Fibroblast of mammary gland (primary cell): ENCODE measurements around the gene PARD3B.

Source experiments
- DNase-seq: peaks from one replicate; pipeline ENCODE4 v3.0.0-alpha.2; 2010; ENCODE audit warnings: low read depth
- H3K4me3 ChIP-seq: 2 replicates; pipeline ENCODE4 v1.5.1; 2011; ENCODE audit warnings: low read depth, mild to moderate bottlenecking, low read length, moderate library complexity; ENCODE audit not compliant: control insufficient read depth
- TF ChIP-seq, protein P1 (sequence below): conservative IDR thresholded peaks from 2 replicates; pipeline ENCODE4 v1.5.1; 2011; ENCODE audit warnings: low read depth, low read length, inconsistent platforms; ENCODE audit not compliant: control insufficient read depth, insufficient read depth

The PARD3B gene

DNA sequence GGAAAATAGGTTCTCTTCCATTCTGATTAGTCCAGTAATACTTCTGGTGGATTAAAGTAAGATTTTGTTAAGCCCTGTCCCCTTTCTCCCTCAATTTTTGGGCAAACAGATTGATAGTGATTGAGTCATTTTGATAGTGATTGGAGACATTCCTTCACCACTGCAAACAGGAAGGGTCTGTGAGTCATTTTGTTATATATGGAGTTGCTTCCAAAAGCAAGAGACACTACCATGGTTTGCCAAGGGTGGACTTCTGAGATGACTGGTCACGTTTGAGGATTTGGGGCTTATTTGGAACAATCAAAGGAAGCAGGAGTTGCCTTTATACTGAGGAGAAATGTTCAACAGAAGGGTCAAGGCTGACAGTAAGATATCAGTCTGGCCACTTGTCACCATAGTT is 249.9 kb downstream of the PARD3B start:
- H3K4me3 ChIP-seq, result no peak overlapping the region
- TF ChIP-seq, protein P1, sequence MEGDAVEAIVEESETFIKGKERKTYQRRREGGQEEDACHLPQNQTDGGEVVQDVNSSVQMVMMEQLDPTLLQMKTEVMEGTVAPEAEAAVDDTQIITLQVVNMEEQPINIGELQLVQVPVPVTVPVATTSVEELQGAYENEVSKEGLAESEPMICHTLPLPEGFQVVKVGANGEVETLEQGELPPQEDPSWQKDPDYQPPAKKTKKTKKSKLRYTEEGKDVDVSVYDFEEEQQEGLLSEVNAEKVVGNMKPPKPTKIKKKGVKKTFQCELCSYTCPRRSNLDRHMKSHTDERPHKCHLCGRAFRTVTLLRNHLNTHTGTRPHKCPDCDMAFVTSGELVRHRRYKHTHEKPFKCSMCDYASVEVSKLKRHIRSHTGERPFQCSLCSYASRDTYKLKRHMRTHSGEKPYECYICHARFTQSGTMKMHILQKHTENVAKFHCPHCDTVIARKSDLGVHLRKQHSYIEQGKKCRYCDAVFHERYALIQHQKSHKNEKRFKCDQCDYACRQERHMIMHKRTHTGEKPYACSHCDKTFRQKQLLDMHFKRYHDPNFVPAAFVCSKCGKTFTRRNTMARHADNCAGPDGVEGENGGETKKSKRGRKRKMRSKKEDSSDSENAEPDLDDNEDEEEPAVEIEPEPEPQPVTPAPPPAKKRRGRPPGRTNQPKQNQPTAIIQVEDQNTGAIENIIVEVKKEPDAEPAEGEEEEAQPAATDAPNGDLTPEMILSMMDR, result no peak
- DNase-seq, result peak; percentile 45

DNA sequence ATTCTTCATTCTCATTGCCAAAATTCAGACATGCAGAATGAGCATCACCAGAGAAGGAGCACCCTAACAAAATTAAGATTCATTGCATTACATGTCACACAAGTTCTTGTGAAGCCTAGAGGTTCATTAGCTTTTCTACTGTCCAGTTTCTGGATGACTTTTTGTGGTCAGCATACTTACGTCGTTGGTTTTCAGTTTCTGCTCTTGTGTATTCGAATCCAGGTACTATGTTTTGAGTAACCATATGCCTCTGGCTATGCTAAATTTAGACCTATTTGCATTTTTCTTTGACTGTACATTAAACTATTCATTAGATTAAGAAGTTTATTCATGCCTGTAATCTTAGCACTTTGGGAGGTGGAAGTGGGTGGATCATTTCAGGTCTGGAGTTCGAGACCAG is 251.3 kb downstream of the PARD3B start:
- no peak for DNase-seq
- H3K4me3 ChIP-seq, result no peak overlapping the region
- TF ChIP-seq, protein P1, result no peak

GRCh38 chr2:204799791-204800190 is 254.5 kb downstream of the PARD3B start:
- no peak for DNase-seq
- TF ChIP-seq, protein P1, result no peak
- H3K4me3 ChIP-seq, result no peak overlapping the region

DNA sequence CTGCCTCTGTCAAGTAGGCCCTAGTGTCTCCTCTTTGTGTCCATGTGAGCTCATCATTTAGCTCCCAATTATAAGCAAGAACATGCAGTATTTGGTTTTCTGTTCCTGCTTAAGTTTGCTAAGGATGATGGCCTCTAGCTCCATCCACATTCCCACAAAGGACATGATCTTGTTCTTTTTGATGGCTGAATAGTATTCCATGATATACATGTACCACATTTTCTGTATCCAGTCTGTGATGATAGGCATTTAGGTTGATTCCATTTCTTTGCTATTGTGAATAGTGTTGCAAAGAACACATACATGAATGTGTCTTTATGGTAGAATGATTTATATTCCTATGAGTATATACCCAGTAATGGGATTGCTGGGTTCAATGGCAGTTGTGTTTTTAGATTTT is 263.2 kb downstream of the PARD3B start:
- no peak for DNase-seq
- H3K4me3 ChIP-seq, result no peak overlapping the region
- TF ChIP-seq, protein P1, result no peak

DNA sequence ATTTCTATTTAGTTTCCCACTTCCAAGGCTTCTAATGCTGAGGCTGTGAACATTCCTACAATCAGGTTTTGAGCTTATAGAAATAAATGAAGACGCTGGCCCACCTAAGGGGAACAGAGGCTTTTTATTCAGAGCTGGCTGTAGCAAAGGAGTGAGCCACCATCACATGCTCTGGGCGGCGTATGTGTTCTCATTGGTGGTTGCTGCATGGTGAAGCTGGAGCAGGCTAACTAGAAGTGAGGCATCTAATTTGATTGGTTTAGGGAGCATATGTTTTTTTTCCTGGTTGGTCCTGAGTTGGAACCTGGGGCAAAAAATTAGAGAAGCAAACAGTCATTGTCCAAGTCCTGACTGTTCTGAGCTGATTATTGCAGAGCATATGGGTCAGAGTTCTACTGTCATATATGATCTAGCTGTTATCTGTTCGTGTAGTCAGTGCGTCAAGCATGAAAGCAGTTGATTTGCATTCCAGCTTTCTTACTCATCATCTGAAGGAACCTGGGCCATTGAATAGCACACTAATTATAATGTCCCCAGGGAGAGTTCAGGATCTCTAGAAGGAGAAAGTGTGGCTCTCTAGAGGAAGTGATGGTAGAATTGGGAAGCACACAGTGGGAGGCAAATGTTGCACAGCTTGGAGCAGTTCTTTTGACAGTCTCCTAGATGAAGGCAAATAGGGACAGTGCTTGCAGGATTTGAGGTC is 279.6 kb downstream of the PARD3B start:
- no peak for DNase-seq
- TF ChIP-seq, protein P1, result no peak
- no peak overlapping the region for H3K4me3 ChIP-seq

GRCh38 chr2:204825681-204826080 is 280.4 kb downstream of the PARD3B start:
- no peak overlapping the region for H3K4me3 ChIP-seq
- TF ChIP-seq, protein P1, result no peak
- DNase-seq, result no peak
